Kidney epithelial cell (primary cell): ENCODE measurements around the gene ITPR1. TPM values are rescaled to one million over a fixed set of nuclear protein-coding genes. Genes with fewer than 3 reads are reported as not detected.

Source experiments
- DNase-seq: peaks from one replicate; pipeline ENCODE4 v3.0.0-alpha.2; 2010; ENCODE audit warnings: low read depth
- H3K27me3 ChIP-seq: 2 replicates; pipeline ENCODE4 v1.6.0; 2011; ENCODE audit warnings: low read length; ENCODE audit not compliant: control insufficient read depth, insufficient read depth
- H3K36me3 ChIP-seq: 2 replicates; pipeline ENCODE4 v1.5.1; 2011; ENCODE audit warnings: low read length; ENCODE audit not compliant: control insufficient read depth, insufficient read depth
- H3K4me3 ChIP-seq: 2 replicates; pipeline ENCODE4 v1.5.1; 2011; ENCODE audit warnings: low read depth, mild to moderate bottlenecking, control low read depth, low read length
- total RNA-seq: library from RNA; depleted of rRNA; stranded (reverse); fragments of >200 nt; gene quantifications from 2 replicates; pipeline ENCODE4 v1.2.3, GENCODE V29; 2015
- TF ChIP-seq, protein P1 (sequence below): IDR thresholded peaks from 2 replicates; pipeline ENCODE4 v1.5.1; 2011; ENCODE audit warnings: mild to moderate bottlenecking, moderate library complexity, low read length, control low read depth, inconsistent platforms; ENCODE audit not compliant: insufficient read depth, poor library complexity, severe bottlenecking

The ITPR1 gene
- total RNA-seq, 1 donor from 2014 or later, result 8.9 TPM

DNA sequence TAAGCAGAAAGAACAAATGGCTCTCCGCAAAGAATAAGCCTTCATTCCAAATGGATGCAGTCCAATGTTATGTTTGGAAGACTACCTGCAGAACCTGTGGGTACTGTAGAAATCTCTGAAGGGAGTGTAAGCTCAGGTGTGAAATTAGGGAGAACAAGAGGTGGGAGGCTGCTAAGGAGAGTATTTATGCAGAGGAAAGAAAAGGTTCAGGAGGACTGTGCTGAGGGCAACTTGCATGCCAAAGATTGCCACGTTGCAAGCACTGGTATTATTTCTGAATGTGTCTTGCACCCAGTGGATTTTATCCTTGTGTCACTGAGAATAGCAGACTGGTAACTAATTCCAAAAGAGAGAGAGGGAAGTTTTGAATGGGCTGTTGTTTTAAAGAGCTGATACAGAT lies 144.1 kb downstream of the ITPR1 start:
- H3K27me3 ChIP-seq, result no peaks in the 10 kb centered on the region
- DNase-seq, result no peak
- TF ChIP-seq, protein P1, sequence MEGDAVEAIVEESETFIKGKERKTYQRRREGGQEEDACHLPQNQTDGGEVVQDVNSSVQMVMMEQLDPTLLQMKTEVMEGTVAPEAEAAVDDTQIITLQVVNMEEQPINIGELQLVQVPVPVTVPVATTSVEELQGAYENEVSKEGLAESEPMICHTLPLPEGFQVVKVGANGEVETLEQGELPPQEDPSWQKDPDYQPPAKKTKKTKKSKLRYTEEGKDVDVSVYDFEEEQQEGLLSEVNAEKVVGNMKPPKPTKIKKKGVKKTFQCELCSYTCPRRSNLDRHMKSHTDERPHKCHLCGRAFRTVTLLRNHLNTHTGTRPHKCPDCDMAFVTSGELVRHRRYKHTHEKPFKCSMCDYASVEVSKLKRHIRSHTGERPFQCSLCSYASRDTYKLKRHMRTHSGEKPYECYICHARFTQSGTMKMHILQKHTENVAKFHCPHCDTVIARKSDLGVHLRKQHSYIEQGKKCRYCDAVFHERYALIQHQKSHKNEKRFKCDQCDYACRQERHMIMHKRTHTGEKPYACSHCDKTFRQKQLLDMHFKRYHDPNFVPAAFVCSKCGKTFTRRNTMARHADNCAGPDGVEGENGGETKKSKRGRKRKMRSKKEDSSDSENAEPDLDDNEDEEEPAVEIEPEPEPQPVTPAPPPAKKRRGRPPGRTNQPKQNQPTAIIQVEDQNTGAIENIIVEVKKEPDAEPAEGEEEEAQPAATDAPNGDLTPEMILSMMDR, result no peak
- H3K4me3 ChIP-seq, result no peak overlapping the region
- H3K36me3 ChIP-seq, result no peaks in the 10 kb centered on the region

DNA sequence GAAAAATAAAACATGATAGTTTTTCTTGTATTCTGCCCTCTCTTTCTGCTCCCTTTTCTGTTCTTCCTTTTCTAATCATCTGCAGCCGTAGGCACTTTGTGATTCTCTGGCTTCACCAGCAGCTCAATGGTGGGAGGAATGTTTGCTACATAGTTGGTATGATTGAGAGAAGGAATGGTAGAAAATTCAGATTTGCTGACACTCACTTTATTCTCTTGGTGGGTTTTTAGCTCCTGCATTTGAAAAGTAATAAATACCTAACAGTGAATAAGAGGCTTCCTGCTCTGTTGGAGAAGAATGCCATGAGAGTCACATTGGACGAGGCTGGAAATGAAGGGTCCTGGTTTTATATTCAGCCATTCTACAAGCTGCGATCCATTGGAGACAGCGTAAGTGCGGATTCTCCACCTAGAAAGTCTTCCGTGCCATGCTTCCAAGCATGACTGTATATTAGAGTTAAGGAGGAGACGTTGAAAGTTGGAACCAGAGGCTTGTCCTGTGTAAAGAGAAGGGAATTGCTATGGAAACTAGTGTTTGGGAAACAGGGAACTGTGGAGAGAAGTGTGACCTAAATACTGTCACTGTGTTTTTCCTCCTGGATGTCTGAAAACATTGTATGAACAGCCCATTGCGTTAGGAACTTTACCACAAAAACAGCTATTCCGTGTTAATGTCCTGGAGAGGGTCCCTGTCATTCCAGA lies 148.9 kb downstream of the ITPR1 start:
- DNase-seq, result no peak
- Histone ChIP-seq H3K36me3 (no peaks in the 10 kb centered on the region), H3K27me3 (no peaks in the 10 kb centered on the region), H3K4me3 (no peak overlapping the region)
- TF ChIP-seq, protein P1, result no peak

DNA sequence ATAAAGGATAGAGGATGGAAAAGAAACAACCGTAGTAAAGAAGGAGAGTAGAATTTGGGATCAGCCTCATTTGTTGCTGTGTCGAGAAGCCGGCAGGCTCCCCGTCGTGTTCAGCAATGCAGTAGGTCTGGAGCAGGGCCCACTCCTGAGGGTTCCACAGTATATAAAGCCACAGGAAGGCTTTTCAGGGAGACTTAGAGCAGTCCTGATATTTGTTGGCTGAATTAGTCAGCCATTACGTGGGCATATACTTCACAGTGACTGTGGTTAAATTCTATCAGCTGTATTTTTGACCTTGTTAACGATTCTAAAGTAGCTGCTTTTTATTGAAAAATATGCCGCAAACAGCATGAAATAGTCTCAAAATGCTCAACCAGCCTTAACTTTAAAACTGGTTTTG lies 149.5 kb downstream of the ITPR1 start:
- TF ChIP-seq, protein P1, result no peak
- H3K27me3 ChIP-seq, result no peaks in the 10 kb centered on the region
- DNase-seq, result no peak
- H3K36me3 ChIP-seq, result no peaks in the 10 kb centered on the region
- H3K4me3 ChIP-seq, result no peak overlapping the region

DNA sequence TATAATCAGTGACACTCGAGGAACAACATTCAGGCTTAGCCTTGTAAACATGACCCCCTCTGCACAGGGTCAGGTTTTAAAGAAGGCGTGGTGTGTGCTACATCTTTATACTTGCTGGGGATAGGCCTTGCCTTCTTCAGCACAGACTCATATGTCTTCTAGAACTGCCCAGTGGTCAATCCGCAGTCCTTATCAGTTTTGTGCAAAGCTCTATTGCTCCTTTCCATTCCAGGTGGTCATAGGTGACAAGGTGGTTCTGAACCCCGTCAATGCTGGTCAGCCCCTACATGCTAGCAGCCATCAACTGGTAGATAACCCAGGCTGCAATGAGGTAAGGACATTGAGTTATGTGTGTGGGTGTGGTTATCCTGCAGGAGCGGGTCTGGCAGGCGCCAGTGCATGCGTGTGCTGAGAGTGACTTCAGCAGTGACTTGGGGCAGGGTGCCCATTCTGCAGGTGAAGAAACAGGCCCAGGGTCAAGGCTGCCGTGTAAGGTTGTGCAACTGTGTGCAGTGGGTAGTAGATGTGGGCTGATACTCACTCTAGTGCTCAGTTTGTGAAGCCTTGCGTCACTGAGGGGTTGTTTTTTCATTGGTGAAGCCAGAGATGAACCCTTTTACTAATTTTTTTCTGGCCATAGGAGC lies 150.9 kb downstream of the ITPR1 start:
- H3K4me3 ChIP-seq, result no peak overlapping the region
- H3K27me3 ChIP-seq, result no peaks in the 10 kb centered on the region
- TF ChIP-seq, protein P1, result no peak
- no peaks in the 10 kb centered on the region for H3K36me3 ChIP-seq
- DNase-seq, result no peak

DNA sequence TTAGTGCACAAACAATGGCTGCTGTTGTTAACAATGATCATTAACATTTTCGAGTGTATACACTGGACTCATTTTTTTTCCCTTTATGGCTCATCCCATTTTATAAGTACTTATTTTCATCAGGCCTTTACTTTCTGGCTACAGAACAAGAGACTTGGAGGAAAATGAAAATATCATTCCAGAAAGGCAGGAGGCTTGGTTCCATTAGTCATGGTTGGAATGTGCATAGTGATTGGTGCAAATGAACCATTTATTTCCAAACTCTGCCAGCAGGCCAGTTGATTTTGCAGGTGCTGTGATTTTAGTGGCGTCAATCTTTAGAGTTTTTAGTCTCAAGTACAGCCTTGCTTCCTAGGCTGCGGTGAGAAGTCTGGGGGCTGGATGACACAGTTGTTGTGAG lies 151.8 kb downstream of the ITPR1 start:
- Histone ChIP-seq H3K4me3 (no peak overlapping the region), H3K36me3 (no peaks in the 10 kb centered on the region), H3K27me3 (no peaks in the 10 kb centered on the region)
- TF ChIP-seq, protein P1, result no peak
- DNase-seq, result no peak
